NK-92 (cell line): ENCODE measurements around the gene CAMTA2.
"Not testable (repeated sequence)": the region's sequence is repeated elsewhere in the genome, so short reads cannot be mapped to it uniquely, and the experiment has no call there.

Source experiments
- DNase-seq: peaks from one replicate; lab custom pipeline; 2025; ENCODE audit not compliant: unreplicated experiment; lab: John Stamatoyannopoulos, UW

The CAMTA2 gene

DNA sequence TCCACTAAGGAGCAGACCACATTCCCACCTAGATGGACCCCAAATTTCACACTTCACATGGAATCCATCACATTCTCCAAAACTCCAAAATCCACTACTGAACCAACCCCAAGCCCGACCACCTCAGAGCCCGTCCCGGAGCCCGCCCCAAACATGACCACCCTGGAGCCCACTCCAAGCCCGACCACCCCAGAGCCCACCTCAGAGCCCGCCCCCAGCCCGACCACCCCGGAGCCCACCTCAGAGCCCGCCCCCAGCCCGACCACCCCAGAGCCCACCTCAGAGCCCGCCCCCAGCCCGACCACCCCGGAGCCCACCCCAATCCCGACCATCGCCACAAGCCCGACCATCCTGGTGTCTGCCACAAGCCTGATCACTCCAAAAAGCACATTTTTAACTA, 53.8 kb downstream of the CAMTA2 start:
- no peak for DNase-seq

DNA sequence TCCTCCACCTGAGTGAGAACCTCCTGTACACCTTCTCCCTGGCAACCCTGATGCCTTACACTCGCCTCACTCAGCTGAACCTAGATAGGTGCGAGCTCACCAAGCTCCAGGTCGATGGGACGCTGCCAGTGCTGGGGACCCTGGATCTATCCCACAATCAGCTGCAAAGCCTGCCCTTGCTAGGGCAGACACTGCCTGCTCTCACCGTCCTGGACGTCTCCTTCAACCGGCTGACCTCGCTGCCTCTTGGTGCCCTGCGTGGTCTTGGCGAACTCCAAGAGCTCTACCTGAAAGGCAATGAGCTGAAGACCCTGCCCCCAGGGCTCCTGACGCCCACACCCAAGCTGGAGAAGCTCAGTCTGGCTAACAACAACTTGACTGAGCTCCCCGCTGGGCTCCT, 54.7 kb downstream of the CAMTA2 start:
- DNase-seq: no peak

DNA sequence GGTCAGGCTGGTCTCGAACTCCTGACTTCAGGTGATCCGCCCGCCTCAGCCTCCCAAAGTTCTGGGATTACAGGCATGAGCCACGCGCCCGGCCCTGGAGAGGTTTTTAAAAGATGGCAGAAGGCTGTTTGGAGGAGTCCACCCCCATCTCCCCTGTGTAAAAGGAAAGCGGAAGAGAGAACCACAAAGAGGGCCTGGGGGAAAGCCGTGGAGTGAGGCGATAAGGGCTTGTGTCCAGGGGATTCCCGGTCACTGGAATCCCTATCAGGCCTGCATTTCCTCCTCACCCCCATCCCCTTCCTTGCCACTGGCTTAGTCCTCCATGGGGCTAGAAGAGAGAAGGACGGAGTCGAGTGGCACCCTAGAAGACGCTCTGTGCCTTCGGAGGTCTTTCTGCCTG, 55.5 kb downstream of the CAMTA2 start, which contains the start of gene GP1BA:
GP1BA (plus strand) TSS at position 315 of the 400 bp plus-strand sequence. CDS start 328 bp downstream, outside the sequence.
- no peak for DNase-seq

DNA sequence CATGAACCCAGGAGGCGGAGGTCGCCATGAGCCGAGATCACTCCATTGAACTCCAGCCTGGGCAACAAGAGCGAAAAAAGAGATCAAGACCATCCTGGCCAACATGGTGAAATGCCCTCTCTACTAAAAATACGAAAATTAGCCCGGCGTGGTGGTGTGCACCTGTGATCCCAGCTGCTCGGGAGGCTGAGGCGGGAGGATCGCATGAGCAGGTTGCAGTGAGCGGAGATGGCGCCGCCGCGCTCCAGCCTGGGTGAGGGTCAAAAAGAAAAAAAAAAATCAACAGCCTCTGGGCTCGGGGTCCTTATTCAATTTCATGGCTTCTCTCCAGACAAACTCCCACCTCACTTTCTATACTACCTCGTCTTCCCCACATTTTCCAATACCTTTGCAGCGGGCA, 58.6 kb downstream of the CAMTA2 start:
- no peak for DNase-seq

DNA sequence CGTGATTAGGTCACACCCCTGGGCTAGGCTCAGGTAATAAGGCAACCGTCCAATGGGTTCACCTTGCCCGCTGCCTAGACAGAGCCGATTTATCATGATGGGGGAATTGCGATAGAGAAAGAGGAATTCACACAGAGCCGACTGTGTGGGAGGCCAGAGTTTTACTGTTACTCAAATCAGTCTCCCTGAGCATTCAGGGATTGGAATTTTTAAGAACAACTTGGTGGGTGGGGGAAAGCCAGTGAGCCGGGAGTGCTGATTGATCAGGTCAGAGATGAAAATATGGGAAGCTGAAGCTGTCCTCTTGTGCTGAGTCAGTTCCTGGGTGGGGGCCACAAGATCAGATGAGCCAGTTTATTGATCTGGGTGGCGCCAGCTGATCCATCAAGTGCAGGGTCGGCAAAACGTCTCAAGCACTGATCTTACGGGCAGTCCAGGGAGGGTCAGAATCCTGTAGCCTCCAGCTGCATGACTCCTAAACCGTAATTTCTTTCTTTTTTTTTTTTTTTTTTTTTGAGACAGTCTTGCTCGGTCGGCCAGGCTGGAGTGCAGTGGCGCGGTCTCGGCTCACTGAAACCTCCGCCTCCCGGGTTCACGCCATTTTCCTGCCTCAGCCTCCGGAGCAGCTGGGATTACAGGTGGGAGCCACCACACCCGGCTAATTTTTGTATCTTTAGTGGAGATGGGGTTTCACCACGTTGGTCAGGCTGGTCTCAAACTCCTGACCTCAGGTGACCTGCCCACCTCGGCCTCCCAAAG, 60.7 kb downstream of the CAMTA2 start:
- not testable (repeated sequence) for DNase-seq

DNA sequence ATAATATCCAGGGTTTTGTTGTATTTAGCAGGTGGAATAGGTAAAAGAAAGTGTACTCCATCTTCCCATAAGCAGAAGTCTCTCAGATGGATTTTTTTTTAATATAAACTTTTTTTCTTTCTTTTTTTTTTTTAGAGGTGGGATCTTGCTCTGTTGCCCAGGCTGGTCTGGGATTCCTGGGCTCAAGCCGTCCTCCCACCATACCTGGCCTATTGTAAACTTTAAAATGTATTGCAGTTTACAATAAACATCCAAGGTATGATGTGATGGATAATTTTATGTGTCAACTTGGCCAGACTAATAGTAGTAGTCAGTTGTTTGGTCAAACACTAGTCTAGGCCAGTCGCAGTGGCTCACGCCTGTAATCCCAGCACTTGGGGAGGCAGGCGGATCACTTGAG, 66.2 kb downstream of the CAMTA2 start:
- DNase-seq: no peak

DNA sequence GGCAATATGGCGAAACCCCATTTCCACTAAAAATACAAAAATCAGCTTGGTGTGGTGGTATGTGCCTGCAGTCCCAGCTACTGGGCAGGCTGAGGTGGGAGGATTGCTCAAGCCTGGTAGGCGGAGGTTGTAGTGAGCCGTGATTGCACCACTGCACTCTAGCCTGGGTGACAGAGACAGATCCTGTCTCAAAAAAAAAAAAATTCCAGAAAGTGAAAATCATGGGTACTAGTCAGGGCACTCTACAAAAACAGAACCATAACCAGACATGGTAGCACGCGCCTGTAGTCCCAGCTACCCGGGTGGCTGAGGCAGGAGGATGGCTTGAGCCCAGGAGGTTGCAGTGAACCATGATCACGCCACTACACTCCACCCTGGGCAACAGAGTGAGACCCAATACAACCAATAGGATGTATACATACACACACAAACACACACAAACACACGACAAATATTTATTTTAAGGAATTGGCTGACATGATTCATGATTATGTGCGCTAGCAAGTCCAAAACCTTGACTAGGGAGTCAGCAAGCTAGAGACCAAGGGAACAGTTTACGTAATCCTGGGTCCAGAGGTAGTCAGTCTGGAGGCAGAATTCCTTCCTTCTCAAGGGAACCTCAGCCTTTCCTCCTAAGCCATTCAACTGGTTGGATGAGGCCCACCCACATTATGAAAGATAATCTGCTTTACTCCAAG, 67.0 kb downstream of the CAMTA2 start:
- no peak for DNase-seq

DNA sequence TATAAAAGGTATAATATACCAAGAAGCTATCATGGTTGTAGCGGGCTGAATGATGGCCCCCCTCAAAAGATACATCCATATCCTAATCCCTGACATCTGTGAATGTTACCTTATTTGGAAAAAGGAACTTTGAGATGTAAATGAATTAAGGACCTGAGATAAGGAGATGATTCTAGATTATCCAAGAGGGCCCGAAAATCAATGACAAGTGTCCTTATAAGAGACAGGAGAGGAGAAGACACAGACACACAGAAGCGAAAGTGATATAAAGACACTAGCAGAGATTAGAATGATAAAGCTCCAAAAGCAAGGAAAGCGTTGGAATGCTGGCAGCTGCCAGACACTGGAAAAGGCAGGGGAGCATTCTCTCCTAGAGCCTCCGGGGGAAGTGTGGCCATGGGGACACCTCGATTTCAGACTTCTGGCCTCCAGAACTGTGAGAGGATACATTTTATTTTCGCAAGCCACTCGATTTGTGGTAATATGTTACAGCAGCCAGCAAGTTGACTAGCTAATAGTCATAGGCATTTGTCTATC, 67.9 kb downstream of the CAMTA2 start:
- no peak for DNase-seq
